Pulmonary artery endothelial cell (primary cell): ENCODE results near the gene ARID1B. TPM values are rescaled to one million over a fixed set of nuclear protein-coding genes. Genes with fewer than 3 reads are reported as not detected.

Source experiments
- DNase-seq: peaks from one replicate; pipeline ENCODE4 v3.0.0-alpha.2; 2011; ENCODE audit warnings: low read depth, low spot score
- total RNA-seq: library from RNA; depleted of rRNA; stranded (reverse); fragments of >200 nt; gene quantifications from 2 replicates; pipeline ENCODE4 v1.2.3, GENCODE V29; 2014

Gene ARID1B
- total RNA-seq, 1 donor from 2014 or later: 26.4 TPM

- no peak for DNase-seq
Measured at GRCh38 chr6:157203312-157203744, 426.1 kb downstream of the ARID1B start.

- no peak for DNase-seq
Measured at GRCh38 chr6:157203764-157204163, 426.6 kb downstream of the ARID1B start.

GRCh38 chr6:157205473-157206358, 428.5 kb downstream of the ARID1B start:
- no peak for DNase-seq

GRCh38 chr6:157206359-157206815, 429.2 kb downstream of the ARID1B start:
- DNase-seq: no peak

- DNase-seq: no peak
Measured at GRCh38 chr6:157207521-157208076, 430.4 kb downstream of the ARID1B start.

GRCh38 chr6:157209865-157210530, 432.8 kb downstream of the ARID1B start:
- no peak for DNase-seq

- DNase-seq: no peak
Measured at GRCh38 chr6:157210954-157211353, 433.8 kb downstream of the ARID1B start.

- no peak for DNase-seq
Measured at GRCh38 chr6:157211603-157212455, 434.7 kb downstream of the ARID1B start.

GRCh38 chr6:157213426-157213825, 436.2 kb downstream of the ARID1B start:
- no peak for DNase-seq

- DNase-seq: no peak
Measured at GRCh38 chr6:157213907-157214565, 436.9 kb downstream of the ARID1B start.

- no peak for DNase-seq
Measured at GRCh38 chr6:157215717-157216116, 438.5 kb downstream of the ARID1B start.

GRCh38 chr6:157216570-157216969, 439.4 kb downstream of the ARID1B start:
- DNase-seq: no peak

- DNase-seq: no peak
Measured at GRCh38 chr6:157217198-157217893, 440.2 kb downstream of the ARID1B start.

- no peak for DNase-seq
Measured at GRCh38 chr6:157217894-157218370, 440.8 kb downstream of the ARID1B start.

GRCh38 chr6:157218371-157219198, 441.4 kb downstream of the ARID1B start:
- DNase-seq: no peak

GRCh38 chr6:157219201-157220200, 442.3 kb downstream of the ARID1B start:
- no peak for DNase-seq

GRCh38 chr6:157220485-157220884, 443.3 kb downstream of the ARID1B start:
- DNase-seq: no peak
